Heart left ventricle (tissue), 13 donors: ENCODE measurements around the gene CELF2.

Experiments
- POLR2A ChIP-seq, 2 donors: fragments of 450-650 bp; IDR thresholded peaks; one replicate each; pipeline ENCODE4 v1.6.1; 2017; ENCODE audit warnings: antibody characterized with exemption in 2 of 2, mild to moderate bottlenecking in 2 of 2, moderate library complexity in 2 of 2
- TF ChIP-seq, protein P1 (sequence below), 12 donors: fragments of 200-600 bp; sonication (generic) in 4 of 12; IDR thresholded peaks; one replicate each; pipeline versions ENCODE4 v1.5.0 to v1.8.0; 2018 to 2022; ENCODE audit warnings: antibody characterized with exemption in 12 of 12, mild to moderate bottlenecking in 5 of 12
- donor health status: ischemic (EF 13 %, LVEDD 7.1; RV severe dilation, severe dysfunction).
- donor health status: DM: no; HTN: yes; CAD: no.
- donor health status: DM: no; HTN: no; CAD: no.
- donor health status: ischemic (EF 25% LVEDD 6.9; RV normal size, moderate dysfunction).
- donor health status: ischemic (EF 25% LVEDD 5.7; RV mildly dilated, moderate dysfunction).
- donor health status: ischemic (EF 35%, LVEDD 5.7; RV mildly dilated, moderate dysfunction).
- donor health status: nonischemic (EF 11% LVEDD 7.7; RV severe dilation, severe dysfunction).
- donor health status: DM: yes; HTN: yes; CAD: no.
- donor health status: PGD.
- donor health status: ischemic (EF 29% LVEDD 5.4; RV normal size, mild dysfunction).
- donor health status: nonischemic (EF 23%, LVEDD 6.1; RV moderate dilation, normal function).

- TF ChIP-seq, protein P1, sequence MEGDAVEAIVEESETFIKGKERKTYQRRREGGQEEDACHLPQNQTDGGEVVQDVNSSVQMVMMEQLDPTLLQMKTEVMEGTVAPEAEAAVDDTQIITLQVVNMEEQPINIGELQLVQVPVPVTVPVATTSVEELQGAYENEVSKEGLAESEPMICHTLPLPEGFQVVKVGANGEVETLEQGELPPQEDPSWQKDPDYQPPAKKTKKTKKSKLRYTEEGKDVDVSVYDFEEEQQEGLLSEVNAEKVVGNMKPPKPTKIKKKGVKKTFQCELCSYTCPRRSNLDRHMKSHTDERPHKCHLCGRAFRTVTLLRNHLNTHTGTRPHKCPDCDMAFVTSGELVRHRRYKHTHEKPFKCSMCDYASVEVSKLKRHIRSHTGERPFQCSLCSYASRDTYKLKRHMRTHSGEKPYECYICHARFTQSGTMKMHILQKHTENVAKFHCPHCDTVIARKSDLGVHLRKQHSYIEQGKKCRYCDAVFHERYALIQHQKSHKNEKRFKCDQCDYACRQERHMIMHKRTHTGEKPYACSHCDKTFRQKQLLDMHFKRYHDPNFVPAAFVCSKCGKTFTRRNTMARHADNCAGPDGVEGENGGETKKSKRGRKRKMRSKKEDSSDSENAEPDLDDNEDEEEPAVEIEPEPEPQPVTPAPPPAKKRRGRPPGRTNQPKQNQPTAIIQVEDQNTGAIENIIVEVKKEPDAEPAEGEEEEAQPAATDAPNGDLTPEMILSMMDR (IDR thresholded peaks at IDR 0.05): no peak
- no peak for TF ChIP-seq POLR2A (IDR thresholded peaks at IDR 0.05)
These were observed 124.0 kb downstream of the CELF2 start for GRCh38 chr10:11141571-11142091.
